GM10847 (cell line): ENCODE measurements around the gene L3MBTL3.

Experiments
- POLR2A ChIP-seq: IDR thresholded peaks from 2 replicates; pipeline ENCODE4 v1.6.1; 2011; ENCODE audit not compliant: insufficient read length; ENCODE audit errors: extremely low read depth

L3MBTL3 gene

DNA sequence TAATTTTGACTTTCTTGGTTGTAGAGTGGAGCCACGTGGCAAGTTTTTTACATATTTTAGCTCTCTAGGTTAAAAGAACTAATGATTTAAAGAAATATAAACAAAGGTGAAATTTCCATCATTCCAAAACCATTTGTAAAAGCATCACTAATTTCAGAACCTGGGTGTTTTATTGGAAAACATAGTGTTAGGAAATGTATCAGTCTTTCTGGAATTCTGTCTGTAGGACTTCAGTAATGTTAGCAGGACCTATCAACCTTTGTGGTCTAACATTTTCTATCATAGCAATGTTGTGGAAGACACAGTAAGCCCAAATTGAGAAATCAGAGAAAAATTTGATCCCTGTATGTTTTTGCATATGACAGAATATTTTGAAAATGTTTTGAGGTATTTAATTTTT lies 28.3 kb downstream of the L3MBTL3 start:
- TF ChIP-seq POLR2A = no peak

DNA sequence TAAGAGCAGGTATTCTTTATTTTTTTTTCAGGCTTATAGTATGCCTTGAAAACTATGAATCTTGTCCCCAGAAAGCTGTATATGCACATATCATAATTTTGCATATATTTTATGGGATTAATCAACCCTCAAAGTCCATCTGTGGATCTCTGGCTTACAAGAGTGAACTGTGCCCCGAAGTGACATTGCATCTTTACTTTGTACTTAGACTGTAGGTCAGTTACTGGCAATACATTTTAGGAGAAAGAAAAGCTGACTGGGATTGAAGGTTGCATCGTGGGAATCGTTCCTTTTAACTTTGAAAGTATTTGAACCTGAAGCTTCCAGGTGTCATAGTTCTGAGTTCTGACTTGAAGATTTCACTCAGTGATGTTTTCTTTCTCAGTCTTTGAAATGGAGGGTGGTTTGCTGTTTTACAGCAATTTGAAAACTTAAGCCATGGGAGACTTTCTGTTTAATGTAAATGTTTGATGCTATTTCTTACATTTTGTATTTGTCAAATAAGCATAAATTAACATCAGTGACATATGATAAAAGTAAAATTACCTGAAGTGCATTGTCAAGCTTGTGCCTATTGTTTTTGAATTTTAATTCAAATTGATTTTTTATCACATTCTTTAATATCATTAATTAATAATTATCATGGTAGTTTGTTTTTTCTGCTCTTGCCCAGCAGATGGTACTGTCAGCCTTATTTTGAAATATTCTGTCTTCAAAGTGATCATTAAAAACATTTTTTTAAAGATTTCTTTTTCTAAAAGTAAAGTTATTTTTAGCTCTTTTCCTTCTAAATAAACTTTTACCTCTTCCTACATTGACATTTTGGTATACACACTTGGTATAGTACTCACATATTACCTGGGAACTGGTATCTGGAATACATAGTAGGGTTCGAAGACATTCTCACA lies 29.0 kb downstream of the L3MBTL3 start:
- TF ChIP-seq POLR2A = no peak

DNA sequence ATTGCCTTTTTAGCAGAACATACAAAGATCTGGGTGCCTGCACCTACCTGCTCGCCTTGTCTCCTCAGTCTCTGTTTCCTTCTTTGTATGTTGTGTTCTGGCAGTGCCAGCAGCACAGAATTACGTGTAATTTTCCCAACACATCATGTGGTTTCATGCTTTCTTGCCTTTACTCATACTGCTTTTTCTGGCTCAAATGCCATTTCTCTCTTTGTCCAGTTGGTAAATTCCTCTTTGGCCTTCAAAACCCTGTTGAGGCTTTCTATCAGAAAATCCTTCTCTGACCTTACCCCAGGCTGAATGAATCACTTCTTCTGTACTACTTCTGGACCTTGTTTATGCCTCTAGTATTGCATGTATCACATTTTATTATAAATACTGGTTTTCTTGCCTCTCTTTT lies 31.8 kb downstream of the L3MBTL3 start:
- TF ChIP-seq POLR2A = no peak

DNA sequence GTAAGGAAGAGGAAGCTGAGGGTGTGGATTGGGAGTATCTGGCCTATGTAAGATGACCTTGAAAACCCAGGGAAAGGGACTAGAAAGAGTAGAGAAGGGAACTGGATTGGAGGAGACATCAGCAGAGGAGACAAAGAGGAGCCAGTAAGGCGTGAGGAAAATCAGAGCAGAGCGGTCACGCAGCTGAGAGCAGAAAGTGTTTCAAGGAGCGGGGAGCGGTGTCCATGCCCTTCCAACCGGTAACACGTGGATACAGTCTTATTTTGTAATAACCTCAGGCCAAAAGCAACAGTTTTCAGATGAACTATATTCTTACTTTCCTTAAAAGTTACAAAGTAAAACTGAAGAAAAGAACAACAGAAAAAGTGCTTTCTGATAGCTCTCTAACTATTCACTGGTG lies 36.3 kb downstream of the L3MBTL3 start:
- TF ChIP-seq POLR2A = no peak

DNA sequence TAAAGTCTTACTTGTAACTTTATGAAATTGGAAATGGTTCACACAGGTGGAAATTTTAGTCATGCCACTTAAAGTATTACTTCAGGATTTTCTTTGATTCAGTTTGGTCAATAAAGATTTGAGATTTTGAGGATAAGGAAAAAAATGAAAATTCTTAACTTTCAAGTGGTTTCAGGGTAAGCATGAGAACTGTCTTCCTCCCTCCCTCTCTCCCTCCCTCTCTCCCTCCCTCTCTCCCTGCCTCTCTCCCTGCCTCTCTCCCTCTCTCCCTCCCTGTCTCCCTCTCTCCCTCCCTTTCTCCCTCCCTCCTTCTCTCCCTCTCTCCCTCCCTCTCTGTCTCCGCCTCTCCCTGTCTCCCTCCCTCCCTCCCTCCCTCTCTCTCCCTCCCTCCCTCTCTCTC lies 36.9 kb downstream of the L3MBTL3 start:
- no peak for TF ChIP-seq POLR2A

DNA sequence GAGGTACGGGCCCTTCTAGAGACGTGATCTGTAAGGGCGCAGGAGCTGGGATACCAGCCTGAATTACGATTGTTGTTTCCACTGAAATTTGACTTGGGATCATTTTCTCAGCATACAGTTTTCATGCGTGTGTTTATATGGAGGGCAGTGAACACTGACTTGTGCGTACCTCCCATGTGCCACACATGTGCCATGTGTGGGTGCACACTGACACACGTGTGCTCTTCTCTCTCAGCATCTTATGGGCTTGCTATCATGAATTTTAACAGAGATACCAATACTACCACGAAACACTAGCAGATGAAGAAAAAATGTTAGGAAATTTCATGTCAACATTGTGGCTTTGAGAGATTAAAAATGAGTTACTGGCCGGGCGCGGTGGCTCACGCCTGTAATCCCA lies 39.1 kb downstream of the L3MBTL3 start:
- TF ChIP-seq POLR2A = no peak

DNA sequence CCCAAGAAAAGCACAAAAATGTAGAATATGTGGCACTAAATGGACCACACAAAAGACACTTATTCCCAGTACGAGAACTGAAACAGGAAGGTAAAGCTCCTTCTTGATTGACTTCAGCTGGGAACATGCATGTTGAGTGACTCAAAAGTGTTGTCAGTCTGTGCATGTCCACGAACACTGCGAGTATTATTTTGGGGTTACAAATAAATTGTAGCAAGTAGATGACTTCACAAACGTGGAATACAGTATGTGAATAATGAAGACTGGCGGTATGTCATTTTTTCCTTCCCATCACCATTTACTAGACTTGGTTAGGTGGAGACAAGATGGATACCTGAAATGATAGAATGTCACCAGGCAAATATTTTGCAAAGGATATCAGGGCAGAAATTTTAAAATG lies 45.4 kb downstream of the L3MBTL3 start:
- no peak for TF ChIP-seq POLR2A

DNA sequence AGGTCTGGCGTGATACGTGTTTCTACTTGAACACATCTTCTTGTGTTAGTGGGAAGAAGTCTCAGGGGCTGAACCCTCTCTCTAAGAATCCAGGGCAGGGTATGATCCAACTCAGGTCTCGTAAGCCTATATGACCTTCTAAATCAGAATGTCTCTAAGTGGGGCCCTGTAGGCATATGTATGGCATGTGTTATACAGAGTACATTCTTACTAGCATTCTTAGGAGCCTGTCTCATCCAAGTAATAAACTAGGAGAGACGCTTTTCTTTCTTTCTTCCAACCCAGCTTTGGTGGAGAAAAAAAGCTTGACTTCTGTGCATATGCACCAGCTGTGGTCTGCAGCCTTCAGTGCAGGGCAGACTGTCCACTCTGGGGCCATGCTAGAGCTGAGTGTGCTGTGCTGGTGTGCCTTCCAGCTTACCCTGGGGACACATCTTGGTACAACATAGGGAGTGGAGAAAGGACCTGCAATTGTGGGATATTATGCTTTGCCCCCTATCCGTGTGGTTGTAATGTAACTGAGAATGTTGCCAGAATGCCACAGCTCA lies 47.3 kb downstream of the L3MBTL3 start:
- TF ChIP-seq POLR2A = no peak

DNA sequence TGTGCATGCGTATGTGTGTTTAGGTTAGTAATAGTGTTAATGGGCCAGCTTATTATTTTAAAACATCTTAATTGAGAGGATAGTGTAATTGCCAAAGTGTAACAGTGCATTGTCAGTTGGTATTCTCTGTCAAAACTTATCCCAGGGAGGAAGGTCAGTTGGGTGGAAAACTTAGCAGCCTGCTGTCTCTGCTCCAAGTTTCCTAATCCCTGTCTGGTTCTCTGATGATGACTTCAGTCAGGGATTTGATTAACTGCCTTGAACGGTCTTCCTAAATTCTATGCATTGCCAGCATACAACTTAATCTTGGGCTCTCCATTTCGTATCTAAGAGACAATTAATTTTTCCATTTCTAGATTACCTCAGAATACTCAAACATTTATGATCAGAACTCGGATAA lies 51.1 kb downstream of the L3MBTL3 start:
- no peak for TF ChIP-seq POLR2A

DNA sequence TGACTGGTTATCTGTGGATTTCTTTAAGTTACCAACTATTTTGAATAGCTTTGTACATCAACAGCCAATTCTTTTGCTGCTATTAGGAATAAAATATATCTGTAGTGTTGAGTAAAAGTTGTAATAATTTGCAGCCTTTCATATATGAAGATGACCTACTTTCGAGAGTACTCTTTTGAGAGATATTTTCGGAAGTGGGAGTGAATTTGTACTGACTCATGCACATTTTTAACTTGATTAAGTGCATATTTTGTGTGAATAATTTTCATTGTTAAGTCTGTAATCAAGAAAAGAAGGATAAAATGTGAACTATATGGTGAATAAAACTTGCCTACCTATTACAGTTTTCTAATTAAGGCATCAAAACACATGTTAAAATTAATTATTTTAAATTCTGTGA lies 51.9 kb downstream of the L3MBTL3 start:
- no peak for TF ChIP-seq POLR2A

DNA sequence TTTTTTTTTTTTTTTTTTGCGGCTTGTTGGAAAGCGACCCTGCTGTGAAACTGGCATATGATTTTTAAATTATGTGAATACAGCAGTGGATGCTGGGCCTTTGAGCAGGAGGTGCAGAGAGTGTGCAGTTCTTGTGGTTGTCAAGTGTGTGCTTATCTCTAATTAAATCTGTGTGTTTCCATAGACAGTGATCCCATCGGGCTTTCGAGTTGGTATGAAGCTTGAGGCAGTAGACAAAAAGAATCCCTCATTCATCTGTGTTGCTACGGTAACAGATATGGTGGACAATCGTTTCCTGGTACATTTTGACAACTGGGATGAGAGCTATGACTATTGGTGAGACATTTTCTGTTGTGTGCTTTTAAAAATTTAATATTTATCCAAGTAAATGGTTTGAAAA lies 52.4 kb downstream of the L3MBTL3 start:
- TF ChIP-seq POLR2A = no peak

DNA sequence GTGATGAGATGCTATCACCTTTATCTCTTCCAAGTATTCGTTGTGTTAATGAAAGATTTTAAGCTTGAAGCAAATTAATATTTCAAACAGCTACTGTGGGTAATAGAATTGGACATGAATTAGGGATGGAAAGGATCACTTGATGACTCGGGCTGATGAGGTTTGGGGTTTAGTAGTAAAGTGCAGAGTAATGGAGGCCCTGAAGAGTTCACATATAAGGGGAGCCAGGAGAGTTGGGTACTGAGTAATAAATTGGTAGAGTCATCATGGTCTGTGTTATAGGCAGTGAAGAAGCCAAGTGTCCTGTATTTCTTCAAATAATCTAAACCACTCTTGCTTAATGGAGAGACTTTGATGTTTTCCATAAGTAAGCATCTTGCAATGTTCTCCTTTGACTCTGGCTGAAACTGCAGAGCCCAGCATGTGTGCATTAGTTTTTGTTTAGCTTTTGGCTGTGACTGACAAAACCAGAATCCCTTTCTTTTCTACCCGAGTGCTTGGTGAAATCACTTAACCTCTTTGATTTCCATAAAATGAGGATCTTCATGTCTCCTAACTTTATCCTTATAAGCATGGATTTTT lies 57.6 kb downstream of the L3MBTL3 start:
- no peak for TF ChIP-seq POLR2A

DNA sequence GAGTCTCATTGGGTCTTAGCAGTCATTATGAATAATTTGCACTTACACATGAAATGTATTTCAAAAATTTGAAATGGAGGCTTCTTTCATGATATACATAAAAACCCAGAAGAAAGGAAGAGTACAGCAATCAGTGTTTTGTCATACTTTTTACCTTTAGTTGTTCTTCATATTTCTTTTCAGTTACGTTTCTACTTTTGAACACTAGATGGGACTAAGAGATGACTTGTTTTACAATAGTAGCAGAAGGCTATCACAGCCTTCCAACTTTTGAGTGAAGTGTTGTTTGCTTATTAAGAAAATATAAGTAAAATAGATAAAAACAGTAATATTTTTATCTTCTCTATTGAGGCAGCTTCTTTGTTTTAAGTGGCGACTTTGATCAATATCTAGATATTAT lies 58.1 kb downstream of the L3MBTL3 start:
- no peak for TF ChIP-seq POLR2A

DNA sequence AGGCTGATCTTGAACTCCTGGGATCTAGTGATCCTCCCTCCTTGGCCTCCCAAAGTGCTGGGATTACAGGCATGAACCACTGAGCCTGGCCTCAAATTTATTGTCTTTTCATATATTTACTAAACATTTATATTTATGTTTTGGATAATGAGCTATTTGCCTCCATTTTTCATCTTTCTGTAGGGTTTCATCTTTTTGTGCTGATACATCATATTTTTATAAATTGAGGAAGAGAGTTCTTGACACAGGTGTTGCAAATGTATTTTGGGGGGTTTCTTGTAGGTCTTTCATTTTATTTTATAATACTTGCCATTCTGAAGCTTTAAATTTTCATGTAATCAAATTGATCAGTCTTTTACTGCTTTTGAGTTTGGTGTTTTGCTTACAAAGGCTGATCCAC lies 72.4 kb downstream of the L3MBTL3 start:
- no peak for TF ChIP-seq POLR2A

DNA sequence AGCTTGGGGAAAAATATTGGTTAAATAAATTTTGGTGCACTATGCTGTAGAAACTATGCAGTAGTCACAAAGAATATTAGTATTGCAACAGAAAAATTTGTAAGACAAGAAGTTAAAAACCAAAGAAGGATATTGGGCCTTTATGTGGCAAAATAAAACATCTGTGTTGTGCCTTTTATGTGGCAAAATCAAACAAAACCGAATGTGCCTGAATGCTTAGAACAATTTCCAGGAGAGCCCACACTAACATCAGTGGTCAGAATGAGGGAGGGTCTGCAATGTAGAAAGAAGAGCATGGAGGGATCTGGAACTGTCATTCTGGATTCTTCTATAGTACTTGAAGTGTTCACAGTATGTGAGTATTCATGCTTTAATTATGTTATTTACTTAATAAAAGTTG lies 75.2 kb downstream of the L3MBTL3 start:
- no peak for TF ChIP-seq POLR2A

DNA sequence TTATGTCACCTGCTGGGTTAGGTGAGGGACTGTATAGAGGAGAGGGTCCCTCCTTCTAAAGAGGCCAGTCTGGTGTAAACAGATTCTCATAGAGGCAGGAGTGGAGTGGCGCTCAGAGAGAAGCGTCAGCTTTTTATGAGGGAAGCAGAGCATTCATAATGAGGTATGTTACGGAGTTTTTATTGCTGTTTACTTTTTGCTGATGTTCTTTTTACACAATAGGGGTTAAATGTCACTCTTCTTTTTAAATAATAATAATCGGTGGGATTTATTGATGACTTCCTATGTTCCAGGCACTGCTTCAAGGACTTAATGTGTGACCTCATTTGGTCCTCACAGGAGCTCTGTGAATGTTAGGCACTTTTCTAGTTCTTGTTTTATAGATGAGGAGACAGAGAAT lies 79.9 kb downstream of the L3MBTL3 start:
- TF ChIP-seq POLR2A = no peak
